Keratinocyte (primary cell): ENCODE results near the gene PIGL. TPM values are rescaled to one million over a fixed set of nuclear protein-coding genes. Genes with fewer than 3 reads are reported as not detected.

Experiments
- DNase-seq: peaks from one replicate; pipeline ENCODE4 v3.0.0-alpha.2; 2011; ENCODE audit warnings: low read depth, missing footprints, low spot score
- FAIRE-seq: peaks from 2 replicates; lab custom pipeline; 2011; peaks lifted over from hg19 to GRCh38; lab: Jason Lieb, UNC
- H2AFZ ChIP-seq: 2 replicates; pipeline ENCODE4 v1.6.0; 2012; ENCODE audit warnings: low read length, control low read depth, inconsistent platforms; ENCODE audit not compliant: control insufficient read depth
- H3K27ac ChIP-seq: 2 replicates; pipeline ENCODE4 v1.5.1; 2011; ENCODE audit warnings: low read length; ENCODE audit not compliant: control insufficient read depth, insufficient read depth
- H3K27me3 ChIP-seq: 3 replicates; pipeline ENCODE4 v1.6.0; 2011; ENCODE audit warnings: low read length; ENCODE audit not compliant: control insufficient read depth, insufficient read depth; ENCODE audit errors: extremely low read depth
- H3K36me3 ChIP-seq, 2 experiments: 2 replicates in 1 of 2; 3 replicates in 1 of 2; pipeline ENCODE4 v1.5.1; 2011; ENCODE audit warnings: low read length in 2 of 2, mild to moderate bottlenecking in 1 of 2; ENCODE audit not compliant: control insufficient read depth in 2 of 2, insufficient read depth in 2 of 2; ENCODE audit errors: extremely low read depth in 1 of 2
- H3K4me1 ChIP-seq: 3 replicates; pipeline ENCODE4 v1.5.1; 2011; ENCODE audit warnings: low read length; ENCODE audit not compliant: control insufficient read depth, insufficient read depth; ENCODE audit errors: extremely low read depth
- H3K4me2 ChIP-seq: 3 replicates; pipeline ENCODE4 v1.6.0; 2011; ENCODE audit warnings: low read depth, low read length; ENCODE audit not compliant: control insufficient read depth, insufficient read depth; ENCODE audit errors: extremely low read depth
- H3K4me3 ChIP-seq, 3 experiments: fragments of 200-600 bp in 1 of 3; sonication (generic) in 1 of 3; 2 replicates in 2 of 3; 3 replicates in 1 of 3; pipeline ENCODE4 v1.5.1; 2011 to 2016; ENCODE audit warnings: low read length in 3 of 3, mild to moderate bottlenecking in 3 of 3, control low read depth in 2 of 3, inconsistent platforms in 1 of 3, low read depth in 1 of 3, mixed read lengths in 1 of 3, mixed run types in 1 of 3, moderate library complexity in 1 of 3; ENCODE audit not compliant: control insufficient read depth in 2 of 3, insufficient read depth in 2 of 3; ENCODE audit errors: extremely low read depth in 1 of 3
- H3K79me2 ChIP-seq: 2 replicates; pipeline ENCODE4 v1.6.0; 2012; ENCODE audit warnings: low read length; ENCODE audit not compliant: control insufficient read depth, insufficient read depth
- H3K9ac ChIP-seq: 3 replicates; pipeline ENCODE4 v1.6.0; 2011; ENCODE audit warnings: low read length; ENCODE audit not compliant: control insufficient read depth, insufficient read depth; ENCODE audit errors: extremely low read depth
- H3K9me1 ChIP-seq: 3 replicates; pipeline ENCODE4 v1.6.0; 2011; ENCODE audit warnings: low read length; ENCODE audit not compliant: control insufficient read depth, insufficient read depth; ENCODE audit errors: extremely low read depth
- H3K9me3 ChIP-seq: 2 replicates; pipeline ENCODE4 v1.5.1; 2012; ENCODE audit warnings: low read depth, low read length; ENCODE audit not compliant: control insufficient read depth
- H4K20me1 ChIP-seq: 3 replicates; pipeline ENCODE4 v1.6.0; 2011; ENCODE audit warnings: low read length; ENCODE audit not compliant: control insufficient read depth, insufficient read depth; ENCODE audit errors: extremely low read depth
- EZH2 ChIP-seq: IDR thresholded peaks from one replicate; pipeline ENCODE4 v1.6.1; 2012; ENCODE audit warnings: inconsistent platforms, mild to moderate bottlenecking, low read length, moderate library complexity
- dilution Hi-C: fragments of 300-500 bp; cut with MboI; formaldehyde crosslinking; loops from one replicate; pipeline ENCODE4 v1.7.0; 2020; ENCODE audit warnings: low sequenced_read_pairs; ENCODE audit not compliant: extremely low pct_ligation_motif_present
- polyA plus RNA-seq, 5 experiments: library from polyadenylated mRNA; depleted of rRNA in 3 of 5; stranded (reverse) in 3 of 5; stranded (forward) in 1 of 5; unstranded in 1 of 5; fragments of >200 nt; gene quantifications; 1 replicate in 1 of 5; 2 replicates in 3 of 5; 3 replicates in 1 of 5; pipeline versions ENCODE4 v1.2.1 to v1.2.3, GENCODE V29; 2011 to 2012; ENCODE audit warnings: missing spikeins in 2 of 5, low read depth in 1 of 5, low replicate concordance in 1 of 5
- TF ChIP-seq, protein P1 (sequence below), 3 experiments: IDR thresholded peaks in 1 of 3; conservative IDR thresholded peaks in 1 of 3; optimal IDR thresholded peaks in 1 of 3; 2 replicates in 2 of 3; 3 replicates in 1 of 3; pipeline versions ENCODE3 to v1.5.1; 2011; ENCODE audit warnings: low read length in 3 of 3, mild to moderate bottlenecking in 3 of 3, moderate library complexity in 2 of 3, control low read depth in 1 of 3, inconsistent platforms in 1 of 3; ENCODE audit not compliant: insufficient read depth in 2 of 3; ENCODE audit errors: extremely low read depth in 1 of 3

The PIGL gene
- polyA plus RNA-seq, 1 donor (not counting 4 experiments of a cell fraction or from before 2014, with no cell fraction given) = 21.5 TPM

- Histone ChIP-seq H3K4me2 (no peak overlapping the region), H3K9me1 (no peaks in the 10 kb centered on the region), H3K9ac (no peak overlapping the region), H3K4me1 (peaks cover 12% of the 10 kb centered on the region), H3K9me3 (no peaks in the 10 kb centered on the region), H2AFZ (no peak overlapping the region), H3K36me3 (no peaks in the 10 kb centered on the region), H3K4me3 (no peak overlapping the region), H3K27me3 (no peaks in the 10 kb centered on the region), H3K79me2 (no peaks in the 10 kb centered on the region), H3K27ac (no peak overlapping the region), H4K20me1 (no peaks in the 10 kb centered on the region)
- TF ChIP-seq EZH2 = no peak
- TF ChIP-seq, protein P1, sequence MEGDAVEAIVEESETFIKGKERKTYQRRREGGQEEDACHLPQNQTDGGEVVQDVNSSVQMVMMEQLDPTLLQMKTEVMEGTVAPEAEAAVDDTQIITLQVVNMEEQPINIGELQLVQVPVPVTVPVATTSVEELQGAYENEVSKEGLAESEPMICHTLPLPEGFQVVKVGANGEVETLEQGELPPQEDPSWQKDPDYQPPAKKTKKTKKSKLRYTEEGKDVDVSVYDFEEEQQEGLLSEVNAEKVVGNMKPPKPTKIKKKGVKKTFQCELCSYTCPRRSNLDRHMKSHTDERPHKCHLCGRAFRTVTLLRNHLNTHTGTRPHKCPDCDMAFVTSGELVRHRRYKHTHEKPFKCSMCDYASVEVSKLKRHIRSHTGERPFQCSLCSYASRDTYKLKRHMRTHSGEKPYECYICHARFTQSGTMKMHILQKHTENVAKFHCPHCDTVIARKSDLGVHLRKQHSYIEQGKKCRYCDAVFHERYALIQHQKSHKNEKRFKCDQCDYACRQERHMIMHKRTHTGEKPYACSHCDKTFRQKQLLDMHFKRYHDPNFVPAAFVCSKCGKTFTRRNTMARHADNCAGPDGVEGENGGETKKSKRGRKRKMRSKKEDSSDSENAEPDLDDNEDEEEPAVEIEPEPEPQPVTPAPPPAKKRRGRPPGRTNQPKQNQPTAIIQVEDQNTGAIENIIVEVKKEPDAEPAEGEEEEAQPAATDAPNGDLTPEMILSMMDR (optimal IDR thresholded peaks at IDR 0.05 in 1 of 3, IDR thresholded peaks at IDR 0.05 in 1 of 3, conservative IDR thresholded peaks at IDR 0.05 in 1 of 3; ENCODE audit: extremely low read depth in 1 of 3, insufficient read depth in 2 of 3, low read length in 3 of 3) = no peak
- FAIRE-seq (no peak), DNase-seq (no peak)
- dilution Hi-C loops = no loop called here
Measured at GRCh38 chr17:16273929-16274339, 56.9 kb downstream of the PIGL start.

DNA sequence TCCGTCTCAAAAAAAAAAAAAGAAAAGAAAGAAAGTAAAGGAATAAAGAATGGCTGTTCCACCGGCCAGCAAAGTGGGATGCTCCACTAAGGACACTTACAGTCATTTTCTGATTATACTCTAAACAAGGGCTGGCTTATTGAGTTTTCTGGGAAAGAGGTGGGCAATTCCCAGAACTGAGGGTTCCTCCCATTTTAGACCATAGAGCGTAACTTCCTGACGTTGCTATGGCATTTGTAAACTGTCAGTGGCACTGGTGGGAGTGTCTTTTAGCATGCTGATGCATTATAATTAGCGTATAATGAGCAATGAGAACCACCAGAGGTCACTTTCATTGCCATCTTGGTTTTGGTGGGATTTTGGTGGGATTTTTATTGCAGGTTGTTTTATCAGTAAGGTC lies 58.0 kb downstream of the PIGL start:
- H3K79me2 ChIP-seq = no peaks in the 10 kb centered on the region
- H3K27me3 ChIP-seq = no peaks in the 10 kb centered on the region
- H4K20me1 ChIP-seq = no peaks in the 10 kb centered on the region
- no peak overlapping the region for H2AFZ ChIP-seq
- no peak for DNase-seq
- H3K36me3 ChIP-seq = no peaks in the 10 kb centered on the region
- H3K9ac ChIP-seq = no peak overlapping the region
- no peaks in the 10 kb centered on the region for H3K9me1 ChIP-seq
- no peak overlapping the region for H3K4me2 ChIP-seq
- no peak for TF ChIP-seq EZH2
- TF ChIP-seq, protein P1 (optimal IDR thresholded peaks at IDR 0.05 in 1 of 3, IDR thresholded peaks at IDR 0.05 in 1 of 3, conservative IDR thresholded peaks at IDR 0.05 in 1 of 3; ENCODE audit: extremely low read depth in 1 of 3, insufficient read depth in 2 of 3, low read length in 3 of 3) = no peak
- dilution Hi-C loops = no loop called here
- no peak for FAIRE-seq
- no peaks in the 10 kb centered on the region for H3K9me3 ChIP-seq
- H3K27ac ChIP-seq = no peak overlapping the region
- peaks cover 12% of the 10 kb centered on the region for H3K4me1 ChIP-seq
- no peak overlapping the region for H3K4me3 ChIP-seq
